ENCODE results near the gene GPI. TPM values are rescaled to one million over a fixed set of nuclear protein-coding genes. Genes with fewer than 3 reads are reported as not detected.
"Not testable (repeated sequence)": the region's sequence is repeated elsewhere in the genome, so short reads cannot be mapped to it uniquely, and the experiment has no call there.

The GPI gene
- total RNA-seq, 1 donor from 2014 or later, result 337 TPM

GRCh38 chr19:34387446-34387810 lies 22.4 kb downstream of the GPI start:
- Histone ChIP-seq H3K27me3 (no peaks in the 10 kb centered on the region), H3K4me1 (no peaks in the 10 kb centered on the region), H3K9me3 (no peaks in the 10 kb centered on the region), H3K27ac (no peak overlapping the region), H3K36me3 (peaks cover 45 to 74% of the 10 kb centered on the region in 2 donors), H3K4me3 (no peak overlapping the region)
- DNase-seq (ENCODE audit: low spot score in 2 of 2), result no peak
- no peak for TF ChIP-seq CTCF (IDR thresholded peaks at IDR 0.05)
- intact Hi-C loops (cut with DNase I), result no loop called here

- H3K36me3 ChIP-seq, result peaks cover 32 to 72% of the 10 kb centered on the region in 2 donors
- H3K4me3 ChIP-seq; intact Hi-C loops (cut with DNase I); H3K4me1 ChIP-seq; H3K27ac ChIP-seq; H3K27me3 ChIP-seq; H3K9me3 ChIP-seq; DNase-seq (ENCODE audit: low spot score in 2 of 2): not testable (repeated sequence)
These were observed 23.7 kb downstream of the GPI start for GRCh38 chr19:34388745-34389144.

GRCh38 chr19:34391813-34392212 lies 26.8 kb downstream of the GPI start:
- DNase-seq (ENCODE audit: low spot score in 2 of 2), result no peak
- Histone ChIP-seq H3K27ac (no peak overlapping the region), H3K4me3 (no peak overlapping the region), H3K36me3 (peaks cover 31 to 87% of the 10 kb centered on the region in 2 donors), H3K9me3 (no peaks in the 10 kb centered on the region), H3K4me1 (no peaks in the 10 kb centered on the region), H3K27me3 (no peaks in the 10 kb centered on the region)
- no peak for TF ChIP-seq CTCF (IDR thresholded peaks at IDR 0.05)
- intact Hi-C loops (cut with DNase I), result no loop called here

- TF ChIP-seq CTCF (IDR thresholded peaks at IDR 0.05), result no peak
- H3K27ac ChIP-seq, result no peak overlapping the region
- intact Hi-C loops (cut with DNase I), result no loop called here
- H3K27me3 ChIP-seq, result no peaks in the 10 kb centered on the region
- H3K9me3 ChIP-seq, result no peaks in the 10 kb centered on the region
- peaks cover 38 to 86% of the 10 kb centered on the region in 2 donors for H3K36me3 ChIP-seq
- DNase-seq (ENCODE audit: low spot score in 2 of 2), result no peak
- no peak overlapping the region for H3K4me3 ChIP-seq
- H3K4me1 ChIP-seq, result no peaks in the 10 kb centered on the region
These were observed 28.0 kb downstream of the GPI start for GRCh38 chr19:34393031-34393430.

- no peak for DNase-seq (ENCODE audit: low spot score in 2 of 2)
- TF ChIP-seq CTCF (IDR thresholded peaks at IDR 0.05), result no peak
- Histone ChIP-seq H3K27ac (no peak overlapping the region), H3K27me3 (no peaks in the 10 kb centered on the region), H3K4me3 (no peak overlapping the region), H3K4me1 (no peaks in the 10 kb centered on the region), H3K9me3 (no peaks in the 10 kb centered on the region), H3K36me3 (peaks cover 37 to 87% of the 10 kb centered on the region in 2 donors)
- intact Hi-C loops (cut with DNase I), result no loop called here
These were observed 28.6 kb downstream of the GPI start for GRCh38 chr19:34393629-34394028.

- H3K4me3 ChIP-seq, result no peak overlapping the region
- no peak for TF ChIP-seq CTCF (IDR thresholded peaks at IDR 0.05)
- intact Hi-C loops (cut with DNase I), result no loop called here
- no peak for DNase-seq (ENCODE audit: low spot score in 2 of 2)
- no peak overlapping the region for H3K27ac ChIP-seq
- peaks cover 45 to 76% of the 10 kb centered on the region in 2 donors for H3K36me3 ChIP-seq
- no peaks in the 10 kb centered on the region for H3K4me1 ChIP-seq
- no peaks in the 10 kb centered on the region for H3K9me3 ChIP-seq
- no peaks in the 10 kb centered on the region for H3K27me3 ChIP-seq
These were observed 32.9 kb downstream of the GPI start for GRCh38 chr19:34397853-34398252.

Data from ascending aorta (tissue), 2 donors.